Peyer's patch (tissue), 4 donors: Measurements from ENCODE around the gene SLAMF8. TPM values are rescaled to one million over a fixed set of nuclear protein-coding genes. Genes with fewer than 3 reads are reported as not detected.

ENCODE experiments used
- DNase-seq, 3 donors: peaks; one replicate each; pipeline ENCODE4 v3.0.0-alpha.2; 2017 to 2019
- H3K27ac ChIP-seq, 4 donors: fragments of 200-600 bp; sonication (generic); one replicate each; pipeline ENCODE4 v1.5.1; 2016 to 2019
- H3K27me3 ChIP-seq, 2 donors: fragments of 200-600 bp; sonication (generic); one replicate each; pipeline ENCODE4 v1.5.1; 2019
- H3K36me3 ChIP-seq, 3 donors: fragments of 200-600 bp; sonication (generic); one replicate each; pipeline ENCODE4 v1.5.1; 2016 to 2019
- H3K4me1 ChIP-seq, 4 donors: fragments of 200-600 bp; sonication (generic); one replicate each; pipeline ENCODE4 v1.5.1; 2016 to 2019
- H3K4me3 ChIP-seq, 4 donors: fragments of 200-600 bp; sonication (generic); 1 replicate in 3 of 4; 2 replicates in 1 of 4; pipeline ENCODE4 v1.5.1; 2016 to 2019; ENCODE audit warnings: mild to moderate bottlenecking in 1 of 4
- H3K9me3 ChIP-seq, 4 donors: fragments of 200-600 bp; sonication (generic); one replicate each; pipeline ENCODE4 v1.5.1; 2016 to 2019; ENCODE audit warnings: mild to moderate bottlenecking in 1 of 4
- POLR2A ChIP-seq, 2 donors: fragments of 450-650 bp; IDR thresholded peaks; one replicate each; pipeline ENCODE4 v1.5.1; 2017; ENCODE audit warnings: antibody characterized with exemption in 2 of 2, mild to moderate bottlenecking in 2 of 2, moderate library complexity in 2 of 2
- small RNA-seq, 2 donors: library from RNA; depleted of rRNA; stranded (forward); fragments of <200 nt; gene quantifications; one replicate each; pipeline ENCODE3, GENCODE V24; 2016
- total RNA-seq, 4 donors: library from RNA; depleted of rRNA; stranded (reverse); fragments of >200 nt; gene quantifications; one replicate each; pipeline ENCODE4 v1.1.0, GENCODE V29; 2016
- TF ChIP-seq, protein P1 (sequence below), 6 experiments: fragments of 450-650 bp in 4 of 6; fragments of 200-600 bp in 2 of 6; sonication (generic) in 1 of 6; IDR thresholded peaks; one replicate each; pipeline ENCODE4 v1.5.1; 2017 to 2019; ENCODE audit warnings: antibody characterized with exemption in 6 of 6, mild to moderate bottlenecking in 3 of 6, moderate library complexity in 1 of 6

SLAMF8 gene
- total RNA-seq, 4 donors from 2014 or later = 1.1 to 18.2 (median 2.7) TPM; not detected in 1

DNA sequence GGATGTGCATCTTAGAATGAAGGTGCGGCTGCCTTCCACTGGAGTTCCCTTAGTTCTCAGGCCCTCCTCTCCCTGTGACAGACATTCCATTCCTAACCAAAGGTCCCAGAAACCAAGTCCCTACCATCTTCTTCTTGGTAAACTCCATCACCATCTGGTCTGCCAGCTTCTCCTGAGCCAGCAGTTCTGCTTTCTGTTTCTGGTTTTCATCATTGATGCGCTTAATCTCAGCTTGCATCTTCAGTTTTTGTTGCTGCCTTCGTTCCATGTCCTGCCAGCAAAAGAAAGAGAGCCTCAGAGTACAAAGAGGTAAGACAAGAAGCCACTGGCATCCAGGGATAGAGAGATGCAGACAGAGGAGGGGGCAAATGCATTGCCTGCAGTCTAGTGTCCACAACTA is 53.8 kb downstream of the SLAMF8 start:
- Histone ChIP-seq H3K36me3 (no peaks in the 10 kb centered on the region), H3K9me3 (no peaks in the 10 kb centered on the region), H3K4me1 (peaks cover 0 to 13% (median 0%) of the 10 kb centered on the region in 4 donors), H3K27me3 (no peaks in the 10 kb centered on the region), H3K4me3 (no peak overlapping the region), H3K27ac (no peak overlapping the region)
- TF ChIP-seq POLR2A (IDR thresholded peaks at IDR 0.05) = no peak
- TF ChIP-seq, protein P1, sequence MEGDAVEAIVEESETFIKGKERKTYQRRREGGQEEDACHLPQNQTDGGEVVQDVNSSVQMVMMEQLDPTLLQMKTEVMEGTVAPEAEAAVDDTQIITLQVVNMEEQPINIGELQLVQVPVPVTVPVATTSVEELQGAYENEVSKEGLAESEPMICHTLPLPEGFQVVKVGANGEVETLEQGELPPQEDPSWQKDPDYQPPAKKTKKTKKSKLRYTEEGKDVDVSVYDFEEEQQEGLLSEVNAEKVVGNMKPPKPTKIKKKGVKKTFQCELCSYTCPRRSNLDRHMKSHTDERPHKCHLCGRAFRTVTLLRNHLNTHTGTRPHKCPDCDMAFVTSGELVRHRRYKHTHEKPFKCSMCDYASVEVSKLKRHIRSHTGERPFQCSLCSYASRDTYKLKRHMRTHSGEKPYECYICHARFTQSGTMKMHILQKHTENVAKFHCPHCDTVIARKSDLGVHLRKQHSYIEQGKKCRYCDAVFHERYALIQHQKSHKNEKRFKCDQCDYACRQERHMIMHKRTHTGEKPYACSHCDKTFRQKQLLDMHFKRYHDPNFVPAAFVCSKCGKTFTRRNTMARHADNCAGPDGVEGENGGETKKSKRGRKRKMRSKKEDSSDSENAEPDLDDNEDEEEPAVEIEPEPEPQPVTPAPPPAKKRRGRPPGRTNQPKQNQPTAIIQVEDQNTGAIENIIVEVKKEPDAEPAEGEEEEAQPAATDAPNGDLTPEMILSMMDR (IDR thresholded peaks at IDR 0.05) = no peak
- no peak for DNase-seq

DNA sequence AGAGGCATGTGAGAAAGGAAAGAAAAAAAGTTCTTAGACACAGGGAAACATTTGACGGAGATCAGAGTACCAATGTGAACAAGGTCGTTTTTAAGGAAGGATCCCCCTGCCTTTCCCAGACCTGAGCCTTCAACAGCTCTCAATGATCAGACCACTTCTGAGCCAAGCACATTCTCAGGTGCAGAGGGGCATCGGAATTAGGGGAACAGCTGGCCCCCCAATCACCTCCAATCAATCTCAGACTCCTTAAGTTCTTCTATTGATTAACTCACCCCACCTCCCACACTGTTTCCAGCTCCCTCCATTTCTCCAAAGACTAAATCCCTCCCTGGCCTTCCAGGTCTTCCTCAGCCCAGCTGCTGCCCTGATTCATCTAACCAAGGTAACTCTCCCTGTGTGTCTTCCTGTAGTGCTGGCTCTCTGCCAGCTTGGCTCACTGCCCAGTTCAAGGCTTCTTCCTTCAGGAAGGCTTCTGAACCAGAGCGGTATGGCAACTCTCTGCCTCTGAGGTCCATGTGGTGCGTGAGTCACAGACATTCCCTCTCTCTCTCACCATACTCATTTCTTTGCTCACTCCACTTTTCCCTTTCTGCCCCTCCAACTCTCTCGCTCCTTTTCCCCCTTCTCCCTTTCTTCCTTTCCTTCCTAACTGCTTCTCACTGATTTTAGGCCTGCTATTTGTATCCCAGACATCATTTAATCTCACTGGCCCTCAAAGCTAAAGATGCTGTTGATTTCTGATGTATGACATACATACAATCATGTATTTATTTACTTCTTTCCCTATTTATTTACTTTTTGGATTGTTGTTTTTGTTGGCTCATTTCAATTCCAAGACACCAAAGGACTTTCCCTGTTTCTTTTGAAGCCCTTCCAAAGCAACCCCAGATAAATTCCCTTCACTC is 55.2 kb downstream of the SLAMF8 start:
- Histone ChIP-seq H3K4me3 (no peak overlapping the region), H3K27ac (peak overlapping the region in 2 of 4 donors; percentile 10 to 18), H3K9me3 (no peaks in the 10 kb centered on the region), H3K36me3 (no peaks in the 10 kb centered on the region), H3K4me1 (peaks cover 0 to 13% (median 0%) of the 10 kb centered on the region in 4 donors), H3K27me3 (no peaks in the 10 kb centered on the region)
- TF ChIP-seq, protein P1 (IDR thresholded peaks at IDR 0.05) = no peak
- TF ChIP-seq POLR2A (IDR thresholded peaks at IDR 0.05) = no peak
- peak; percentile 54 to 98 (median 96) for DNase-seq

DNA sequence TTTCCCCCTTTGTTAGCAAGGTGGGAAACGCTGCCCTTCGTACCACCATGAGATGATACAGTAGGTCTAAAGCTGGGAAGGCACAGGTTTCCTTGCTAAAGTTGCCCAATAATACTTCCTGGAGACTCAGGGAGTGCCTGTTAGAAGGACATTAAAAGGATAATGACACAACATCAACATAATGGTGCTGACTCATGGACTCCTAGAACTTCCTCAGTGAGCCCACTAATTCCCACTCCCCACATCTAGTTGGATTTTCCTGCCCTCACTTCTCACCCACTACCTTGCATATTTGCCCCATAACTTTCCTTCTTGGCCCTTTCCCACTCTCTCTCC is 55.8 kb downstream of the SLAMF8 start:
- TF ChIP-seq, protein P1 (IDR thresholded peaks at IDR 0.05) = no peak
- TF ChIP-seq POLR2A (IDR thresholded peaks at IDR 0.05) = no peak
- Histone ChIP-seq H3K9me3 (no peaks in the 10 kb centered on the region), H3K36me3 (no peaks in the 10 kb centered on the region), H3K4me3 (no peak overlapping the region), H3K4me1 (peaks cover 0 to 13% (median 0%) of the 10 kb centered on the region in 4 donors), H3K27ac (peak overlapping the region in 2 of 4 donors; percentile 10 to 18), H3K27me3 (no peaks in the 10 kb centered on the region)
- no peak for DNase-seq

DNA sequence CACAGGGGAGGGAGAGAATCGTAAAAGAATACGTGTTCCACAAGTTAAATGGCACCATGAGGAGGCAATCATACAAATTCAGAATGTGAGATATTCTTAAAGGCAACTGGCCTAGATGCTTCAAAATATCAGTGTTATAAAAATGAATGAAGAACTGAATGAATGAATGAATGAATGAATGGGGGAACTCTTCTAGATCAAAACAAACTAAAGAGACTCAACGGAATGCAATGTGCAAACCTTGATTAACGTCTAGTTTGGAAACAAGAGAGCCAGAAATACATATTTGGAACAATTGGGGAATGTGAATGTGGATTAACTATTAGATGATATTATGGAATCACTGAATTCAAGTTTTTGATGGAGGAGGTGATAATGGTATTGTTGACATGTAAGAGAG is 56.5 kb downstream of the SLAMF8 start:
- no peaks in the 10 kb centered on the region for H3K9me3 ChIP-seq
- peaks cover 0 to 13% (median 0%) of the 10 kb centered on the region in 4 donors for H3K4me1 ChIP-seq
- DNase-seq = no peak
- H3K27ac ChIP-seq = no peak overlapping the region
- no peak for TF ChIP-seq POLR2A (IDR thresholded peaks at IDR 0.05)
- TF ChIP-seq, protein P1 (IDR thresholded peaks at IDR 0.05) = no peak
- no peaks in the 10 kb centered on the region for H3K36me3 ChIP-seq
- no peak overlapping the region for H3K4me3 ChIP-seq
- no peaks in the 10 kb centered on the region for H3K27me3 ChIP-seq

DNA sequence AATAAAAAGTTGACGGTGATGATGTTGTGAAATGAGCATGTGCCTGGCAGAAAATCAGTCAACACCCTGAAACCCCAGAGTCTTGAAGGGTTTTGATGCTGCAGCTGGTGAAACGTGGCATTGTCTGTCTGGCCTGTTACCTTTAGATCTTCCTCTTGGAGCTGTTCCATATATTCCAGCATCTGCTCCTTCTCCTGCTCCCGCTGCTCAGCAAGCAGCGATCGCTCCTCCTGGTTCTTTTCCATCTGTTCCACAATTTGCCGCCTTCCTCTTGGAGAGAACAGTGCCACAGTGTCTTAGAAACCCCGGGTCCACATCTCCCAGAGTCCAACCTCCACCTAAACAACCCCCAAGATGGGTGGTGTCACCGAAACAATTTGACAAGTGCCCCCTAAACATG is 57.6 kb downstream of the SLAMF8 start:
- no peak overlapping the region for H3K4me3 ChIP-seq
- peaks cover 0 to 13% (median 1%) of the 10 kb centered on the region in 4 donors for H3K4me1 ChIP-seq
- peak in 1 of 3 donors; percentile 13 for DNase-seq
- H3K9me3 ChIP-seq = no peaks in the 10 kb centered on the region
- TF ChIP-seq, protein P1 (IDR thresholded peaks at IDR 0.05) = no peak
- TF ChIP-seq POLR2A (IDR thresholded peaks at IDR 0.05) = no peak
- no peaks in the 10 kb centered on the region for H3K27me3 ChIP-seq
- H3K27ac ChIP-seq = no peak overlapping the region
- H3K36me3 ChIP-seq = no peaks in the 10 kb centered on the region

Small RNAs within 50 kb of the gene (small RNA-seq; reads per million reads assigned to genes)
- 0.06 reads per million in 2 donors for gene RF00570

Other genes starting within 250 kb of the SLAMF8 start
- gene APCS, start 239.0 kb upstream of the SLAMF8 start, total RNA-seq = not detected
- gene CRP, start 112.3 kb upstream of the SLAMF8 start, total RNA-seq = not detected
- gene DUSP23, start 45.9 kb upstream of the SLAMF8 start, total RNA-seq = 100 to 1,000 TPM in 1 of 4 donors, 10 to 100 TPM in 3; 66.8 to 103 (median 74.2) TPM
- 10 to 100 TPM in 1 of 4 donors, 1 to 10 TPM in 1, not detected in 2; 2.4 to 13.2 TPM for gene FCRL6, start 24.5 kb upstream of the SLAMF8 start, total RNA-seq
- gene VSIG8, start 35.8 kb downstream of the SLAMF8 start, total RNA-seq = under 1 TPM in 1 of 4 donors, not detected in 3; 0.85 TPM
- gene CFAP45, start 73.3 kb downstream of the SLAMF8 start, total RNA-seq = 1 to 10 TPM in 1 of 4 donors, not detected in 3; 2.5 TPM
- gene TAGLN2, start 98.6 kb downstream of the SLAMF8 start, total RNA-seq = 100 to 1,000 TPM; 120 to 304 (median 177) TPM
- gene IGSF9, start 118.7 kb downstream of the SLAMF8 start, total RNA-seq = 100 to 1,000 TPM in 1 of 4 donors, 10 to 100 TPM in 2, 1 to 10 TPM in 1; 5.8 to 169 (median 40.6) TPM
- not detected for gene SLAMF9, start 127.4 kb downstream of the SLAMF8 start, total RNA-seq
- gene PIGM, start 205.1 kb downstream of the SLAMF8 start, total RNA-seq = 1 to 10 TPM in 3 of 4 donors, under 1 TPM in 1; under 0.01 to 6.7 (median 5.5) TPM
- not detected for gene KCNJ10, start 243.3 kb downstream of the SLAMF8 start, total RNA-seq